Measurements from ENCODE around the gene CALCB.

CALCB gene

DNA sequence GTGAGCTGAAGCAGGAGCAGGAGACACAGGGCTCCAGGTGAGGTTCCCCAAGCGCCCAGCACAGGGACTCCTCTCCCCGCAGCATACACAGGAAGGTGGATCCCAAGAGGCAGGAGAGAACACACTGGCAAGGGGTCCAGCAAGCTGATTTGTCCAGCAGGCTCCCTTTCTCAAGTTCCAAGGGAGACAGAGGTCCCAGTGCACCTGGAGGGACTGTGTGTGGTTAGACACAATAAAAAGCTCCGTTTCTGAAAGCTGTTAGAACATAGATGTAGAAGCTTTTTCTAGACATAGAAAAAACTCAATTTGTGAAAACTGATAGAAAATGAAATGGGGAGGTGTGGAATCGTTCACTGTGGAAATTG, 1.8 kb downstream of the CALCB start:
- no peak for DNase-seq

DNA sequence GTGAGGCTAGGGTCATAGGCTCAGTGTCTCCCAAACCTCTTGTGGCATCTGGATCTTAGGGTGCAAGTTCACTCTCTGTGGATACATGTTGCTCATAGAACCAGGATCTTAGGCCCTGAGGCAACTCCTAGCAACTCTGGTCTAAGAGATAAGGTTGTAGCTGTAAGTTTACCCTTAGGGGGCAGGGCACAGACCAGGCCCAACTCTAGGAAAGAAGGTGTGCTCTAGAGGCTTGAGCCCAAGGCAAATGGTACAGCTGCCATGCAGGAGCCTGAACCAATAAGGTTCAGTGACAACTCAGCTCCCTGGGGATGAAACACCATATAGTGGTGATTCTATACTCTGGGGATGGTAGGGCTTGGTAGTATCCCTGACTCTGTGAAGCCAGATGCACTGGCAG, 17.8 kb downstream of the CALCB start:
- DNase-seq, result no peak

DNA sequence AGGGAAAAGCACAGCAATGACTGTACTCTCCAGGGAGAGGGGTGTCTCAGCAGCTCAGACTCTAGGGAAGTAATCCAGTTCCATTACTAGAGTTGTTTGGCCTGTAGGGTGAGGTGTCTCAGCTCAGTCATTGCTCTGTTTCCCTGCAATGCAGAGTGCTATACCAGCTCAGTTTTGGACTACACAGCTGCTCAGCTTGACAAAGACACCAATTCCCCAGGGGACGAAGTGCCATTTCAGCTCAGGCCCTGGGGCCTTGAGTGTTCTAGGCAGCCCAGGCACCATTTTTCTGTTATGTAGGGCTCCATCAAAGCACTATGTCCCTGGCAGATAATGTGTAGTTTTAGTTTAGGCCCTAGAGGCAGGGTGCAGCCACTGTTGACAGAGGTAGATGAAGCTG, 18.2 kb downstream of the CALCB start:
- DNase-seq, result no peak

DNA sequence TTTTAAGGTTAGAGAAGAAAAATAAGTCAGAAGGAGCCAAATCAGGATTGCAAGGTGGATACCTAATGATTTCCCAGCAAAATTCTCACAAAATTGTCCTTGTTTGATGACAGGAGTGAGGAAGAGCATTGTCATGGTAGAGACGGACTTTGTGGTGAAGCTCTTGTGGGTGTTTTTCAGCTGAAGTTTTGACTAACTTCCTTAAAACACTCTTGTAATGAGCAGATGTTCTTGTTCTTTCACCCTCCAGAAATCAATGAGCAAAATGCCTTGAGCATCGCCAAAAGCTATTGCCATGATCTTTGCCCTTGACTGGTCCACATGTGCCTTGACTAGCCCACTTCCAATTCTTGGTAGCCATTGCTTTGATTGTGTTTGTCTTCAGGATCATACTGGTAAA, 20.0 kb downstream of the CALCB start:
- DNase-seq, result no peak

DNA sequence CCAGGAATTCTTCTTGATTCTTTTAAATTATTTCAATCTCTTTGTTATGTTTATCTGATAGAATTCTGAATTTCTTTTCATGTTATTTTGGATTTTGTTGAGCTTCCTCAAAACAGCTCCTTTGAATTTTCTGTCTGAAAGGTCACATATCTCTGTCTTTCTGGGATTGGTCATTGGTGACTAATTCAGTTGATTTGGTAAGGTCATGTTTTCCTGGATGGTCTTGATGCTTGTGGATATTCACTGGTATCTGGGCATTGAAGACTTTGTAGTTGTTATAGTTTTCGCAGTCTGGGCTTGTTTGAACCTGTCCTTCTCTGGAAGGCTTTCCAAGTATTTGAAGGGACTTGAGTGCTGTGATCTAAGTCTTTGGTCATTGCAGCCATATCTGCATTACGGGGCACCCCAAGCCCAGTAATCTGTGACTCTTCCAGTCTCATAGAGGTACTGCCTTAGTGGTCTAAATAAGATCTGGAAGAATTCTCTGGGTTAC, 22.4 kb downstream of the CALCB start:
- DNase-seq, result no peak

DNA sequence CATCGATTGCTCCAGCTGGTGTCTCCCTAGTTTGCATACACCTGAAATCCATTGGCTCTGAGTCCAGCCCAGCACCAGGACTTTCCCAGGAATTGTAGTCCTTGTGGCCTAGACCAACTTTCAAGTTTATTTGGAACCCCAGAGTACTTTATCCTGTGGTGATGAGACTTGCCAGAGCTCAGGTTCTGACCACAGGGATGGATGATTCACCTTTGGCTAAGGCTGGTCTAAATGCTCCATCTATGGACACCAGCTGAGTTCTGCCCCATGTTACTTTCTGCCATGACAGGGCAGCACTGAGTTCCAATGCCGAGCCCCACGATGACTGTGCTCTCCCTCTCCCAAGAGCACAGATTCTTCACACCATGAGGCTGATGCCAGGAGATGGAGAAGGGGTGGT, 24.0 kb downstream of the CALCB start:
- DNase-seq, result no peak

DNA sequence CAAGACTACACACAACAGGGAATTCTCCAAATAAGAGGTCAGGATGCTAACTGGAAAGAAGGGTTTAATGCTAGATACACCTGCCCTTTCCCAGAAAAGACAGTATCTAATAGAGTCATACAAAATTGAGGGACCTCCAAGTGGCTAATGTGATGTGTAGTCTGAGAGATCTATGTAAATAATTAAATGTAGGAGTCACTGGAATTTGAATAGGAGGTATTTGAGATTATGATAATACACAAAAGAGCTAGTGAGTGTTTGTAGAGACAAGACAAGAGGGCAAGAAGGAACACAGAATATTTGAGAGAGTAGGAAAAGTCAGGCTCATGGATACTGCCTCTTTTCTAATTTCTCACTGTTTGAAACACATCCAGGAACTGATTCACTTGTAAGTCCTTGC, 25.9 kb downstream of the CALCB start:
- DNase-seq, result no peak

DNA sequence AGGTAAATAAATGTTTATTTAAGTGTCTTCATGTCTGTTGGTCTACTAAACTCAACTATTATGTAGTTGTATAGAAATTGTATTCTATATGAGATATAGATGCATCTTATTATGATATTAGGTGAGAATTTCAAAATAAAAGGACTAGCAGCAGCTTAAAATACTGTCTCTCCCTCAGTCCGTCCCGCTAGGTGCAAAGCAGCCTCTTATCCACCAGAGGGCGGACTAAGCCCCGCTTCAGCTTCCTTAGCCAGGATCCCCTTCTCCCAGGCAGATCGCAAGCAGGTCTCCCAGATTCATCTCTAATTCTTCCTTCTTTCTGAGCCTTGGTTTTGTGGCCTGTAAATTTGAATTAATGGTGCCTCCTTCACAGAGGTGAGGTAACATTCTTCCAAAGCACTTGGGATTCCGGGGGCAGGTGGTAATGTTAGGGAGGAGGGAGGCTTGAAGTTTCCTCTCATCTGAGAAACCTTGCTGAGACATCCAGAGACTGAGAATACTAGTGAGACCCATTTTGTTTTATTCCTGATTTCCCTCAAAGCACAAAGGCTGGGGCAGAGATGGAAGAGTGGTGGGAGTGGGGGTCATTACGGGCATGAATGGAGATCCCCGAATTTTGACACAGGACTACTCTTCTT, 27.8 kb downstream of the CALCB start:
- DNase-seq, result no peak

DNA sequence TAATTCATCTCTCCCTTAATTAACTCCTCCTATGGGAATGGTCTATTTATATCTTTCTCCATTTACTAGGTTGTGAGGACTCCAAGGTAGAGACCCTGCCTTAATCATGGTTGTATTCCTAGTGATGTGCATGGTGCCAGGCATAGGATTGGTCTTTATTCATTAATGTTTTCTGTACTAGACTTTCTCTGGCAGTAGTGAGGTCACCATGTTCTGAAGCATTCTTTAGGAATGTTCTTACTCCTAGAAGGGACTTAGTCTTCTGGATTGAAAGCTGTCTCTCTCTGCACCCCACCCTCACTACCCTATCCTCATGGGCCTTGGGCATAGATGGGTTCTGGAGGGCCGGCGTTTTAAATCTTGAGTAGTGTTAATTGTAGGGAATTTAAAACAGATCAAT, 30.8 kb downstream of the CALCB start:
- DNase-seq, result no peak

DNA sequence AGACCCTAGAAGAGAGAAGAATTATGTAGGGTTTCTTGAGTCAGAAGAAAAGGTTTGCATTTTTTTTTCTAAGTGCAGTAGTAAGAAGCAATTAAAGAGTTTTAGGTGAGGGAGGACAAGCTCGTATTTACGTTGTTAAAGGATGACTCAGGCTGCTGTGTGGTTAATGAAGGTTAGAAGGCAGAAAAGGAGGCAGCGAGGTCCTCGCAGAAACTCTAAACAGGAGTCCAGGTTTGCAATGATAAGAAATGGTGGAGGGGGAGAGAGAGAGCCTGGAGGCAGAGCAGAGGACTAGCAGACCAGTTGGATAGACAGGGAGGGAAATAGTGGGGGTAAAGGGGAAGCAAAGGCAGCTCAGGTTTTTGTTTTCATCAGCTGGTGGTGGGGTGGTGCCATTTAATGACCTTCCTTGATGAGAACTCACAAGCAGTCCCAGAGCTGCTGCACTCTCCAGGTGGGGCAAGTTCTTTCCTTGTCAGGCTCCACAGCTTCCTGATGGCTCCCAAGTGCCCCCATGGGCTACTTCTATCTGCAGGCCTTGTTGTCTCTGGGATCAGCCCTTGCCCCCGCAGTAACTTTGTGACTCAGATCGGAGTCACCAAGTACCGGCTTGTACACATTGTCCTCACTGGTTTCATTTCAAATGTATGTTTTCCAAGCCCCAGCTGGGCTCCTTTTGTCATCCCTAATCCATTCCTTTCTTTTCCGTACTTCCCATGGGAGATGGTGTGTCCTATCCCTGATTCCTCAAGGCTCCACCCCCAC, 33.0 kb downstream of the CALCB start:
- no peak for DNase-seq

DNA sequence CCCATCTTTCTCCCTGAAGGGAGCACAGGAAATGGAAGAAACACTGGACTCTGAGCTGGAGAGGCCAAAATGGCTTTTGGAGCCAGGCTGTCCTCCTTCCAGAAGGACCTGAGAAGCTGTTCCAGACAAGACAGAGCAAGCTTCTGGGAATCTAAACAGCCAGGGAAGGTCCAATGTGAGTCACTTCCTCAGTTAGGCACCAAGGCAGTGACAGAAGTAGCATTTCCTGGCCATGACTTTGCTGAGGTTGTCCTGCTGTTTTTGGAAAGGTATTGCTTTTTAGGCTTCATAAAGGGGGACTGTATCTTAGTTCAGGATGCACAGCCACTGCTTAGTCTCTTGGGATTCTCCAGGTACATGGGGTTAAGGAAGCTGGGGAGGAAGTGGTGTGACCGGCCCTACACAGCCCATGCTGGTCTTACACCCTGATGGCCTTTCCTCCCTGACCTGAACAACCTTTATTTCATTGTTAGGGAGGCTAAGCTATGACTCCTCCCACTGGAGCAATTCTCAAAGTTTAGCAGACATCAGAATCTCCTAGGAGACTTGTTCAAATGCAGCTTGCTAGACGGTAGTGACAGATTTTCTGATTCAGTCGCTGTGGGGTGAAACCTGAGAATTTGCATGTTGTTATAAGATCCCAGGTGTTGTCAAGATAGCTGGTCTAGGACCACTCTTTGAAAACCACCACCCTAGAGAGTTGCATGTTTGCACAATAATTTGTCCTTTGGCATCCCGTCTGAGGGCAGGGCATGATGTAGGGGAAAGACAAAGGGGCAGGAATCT, 34.5 kb downstream of the CALCB start:
- no peak for DNase-seq

DNA sequence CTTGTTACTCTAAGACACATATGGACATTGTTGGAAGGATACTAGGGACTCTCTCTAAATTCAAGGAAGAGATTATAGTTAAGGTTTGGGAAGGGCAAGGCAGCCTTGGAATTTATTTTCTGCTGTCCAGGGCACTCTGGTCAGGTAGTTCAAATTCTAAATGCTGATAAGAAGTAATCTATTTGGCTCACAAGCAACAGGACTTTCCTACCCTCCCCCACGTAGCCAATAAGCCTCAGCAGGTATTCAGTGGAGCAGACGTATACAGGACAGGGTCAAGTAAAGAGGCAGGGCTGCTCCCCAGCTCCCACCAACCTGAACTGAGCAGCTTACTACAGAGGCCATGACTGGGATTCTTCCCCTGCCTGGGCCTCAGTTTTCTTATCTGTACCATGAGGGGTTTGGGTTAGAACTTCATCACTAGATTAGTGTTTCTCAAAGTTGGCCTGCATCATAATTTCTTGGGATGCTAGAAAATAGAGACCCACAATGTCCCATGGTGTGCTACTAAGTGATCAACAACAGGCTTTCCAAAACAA, 35.3 kb downstream of the CALCB start:
- DNase-seq, result no peak

DNA sequence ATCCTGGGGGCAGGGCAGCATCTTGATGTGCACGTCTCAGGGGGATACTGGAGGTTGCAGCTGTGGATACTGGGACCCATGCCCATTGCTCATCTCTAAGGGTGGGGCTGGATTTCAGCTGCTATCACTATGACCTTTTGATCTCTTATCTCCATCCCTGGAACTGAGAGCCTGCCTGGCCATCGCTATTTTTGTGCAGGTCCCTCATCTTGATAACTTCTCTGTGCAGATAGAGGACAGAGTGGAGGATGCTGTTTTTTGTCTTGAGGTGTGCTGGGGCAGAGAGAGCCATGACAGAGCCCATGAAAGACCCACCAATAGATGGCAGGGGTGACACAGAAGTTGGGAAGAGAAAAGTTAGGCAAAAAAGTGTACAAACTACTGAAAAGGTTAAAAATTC, 36.2 kb downstream of the CALCB start:
- DNase-seq, result no peak

DNA sequence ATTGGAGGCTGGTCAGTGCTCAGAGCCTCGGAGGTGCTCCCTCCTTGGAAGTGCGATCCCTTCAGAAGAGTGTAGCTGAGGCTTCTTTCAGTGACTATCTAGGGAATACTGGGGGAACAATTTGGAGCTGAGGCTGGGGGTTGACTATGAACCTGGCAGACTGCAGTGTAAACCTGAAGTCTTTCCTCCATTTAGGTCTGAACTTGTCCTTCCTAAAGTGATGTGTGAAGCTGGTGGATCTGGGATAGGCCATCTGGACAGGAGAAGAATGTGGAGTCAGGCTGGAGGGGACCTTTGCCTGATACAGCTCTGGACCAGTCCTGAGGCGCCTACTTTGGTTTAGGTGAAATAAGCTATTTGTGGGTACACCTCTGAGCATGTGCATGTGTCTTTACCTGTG, 37.8 kb downstream of the CALCB start:
- no peak for DNase-seq

DNA sequence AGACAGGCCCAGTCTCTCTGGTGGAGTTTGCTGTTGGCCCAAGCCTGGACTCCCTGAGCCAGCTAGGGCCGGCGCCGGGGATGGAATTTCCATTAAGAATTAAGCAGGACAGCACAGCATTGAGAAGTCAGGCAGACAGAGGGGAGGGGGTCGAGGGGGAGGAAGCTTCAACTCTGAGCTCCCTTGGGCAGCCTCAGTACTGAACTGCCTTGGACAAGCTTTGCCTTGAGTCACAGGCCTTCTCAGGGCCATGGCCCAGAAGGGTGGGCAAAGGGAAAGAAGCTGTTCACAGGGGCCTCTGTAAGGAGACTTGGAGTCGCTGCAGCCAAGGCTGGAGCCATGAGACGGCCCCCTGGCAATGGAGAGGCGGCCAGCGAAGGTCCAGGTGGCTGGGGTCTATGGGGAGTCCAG, 38.7 kb downstream of the CALCB start:
- DNase-seq, result no peak

DNA sequence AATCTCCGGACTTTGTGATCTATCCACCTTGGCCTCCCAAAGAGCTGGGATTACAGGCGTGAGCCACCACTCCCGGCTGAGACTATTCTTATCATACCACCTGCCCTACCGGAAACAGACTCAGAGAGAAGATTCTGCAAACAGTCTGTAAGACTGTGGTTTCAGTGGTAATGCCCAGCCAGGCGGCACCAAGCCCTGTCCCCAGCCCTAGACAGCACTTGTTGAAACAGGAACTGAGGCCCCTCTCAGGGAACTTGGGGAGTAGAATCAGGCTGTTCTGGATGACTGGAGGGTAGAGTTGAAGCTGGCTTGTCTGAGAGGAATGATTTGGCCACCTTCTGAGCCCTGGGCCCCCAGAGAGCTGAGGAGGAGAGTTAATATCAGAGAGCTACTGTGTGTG, 40.0 kb downstream of the CALCB start:
- DNase-seq, result no peak

DNA sequence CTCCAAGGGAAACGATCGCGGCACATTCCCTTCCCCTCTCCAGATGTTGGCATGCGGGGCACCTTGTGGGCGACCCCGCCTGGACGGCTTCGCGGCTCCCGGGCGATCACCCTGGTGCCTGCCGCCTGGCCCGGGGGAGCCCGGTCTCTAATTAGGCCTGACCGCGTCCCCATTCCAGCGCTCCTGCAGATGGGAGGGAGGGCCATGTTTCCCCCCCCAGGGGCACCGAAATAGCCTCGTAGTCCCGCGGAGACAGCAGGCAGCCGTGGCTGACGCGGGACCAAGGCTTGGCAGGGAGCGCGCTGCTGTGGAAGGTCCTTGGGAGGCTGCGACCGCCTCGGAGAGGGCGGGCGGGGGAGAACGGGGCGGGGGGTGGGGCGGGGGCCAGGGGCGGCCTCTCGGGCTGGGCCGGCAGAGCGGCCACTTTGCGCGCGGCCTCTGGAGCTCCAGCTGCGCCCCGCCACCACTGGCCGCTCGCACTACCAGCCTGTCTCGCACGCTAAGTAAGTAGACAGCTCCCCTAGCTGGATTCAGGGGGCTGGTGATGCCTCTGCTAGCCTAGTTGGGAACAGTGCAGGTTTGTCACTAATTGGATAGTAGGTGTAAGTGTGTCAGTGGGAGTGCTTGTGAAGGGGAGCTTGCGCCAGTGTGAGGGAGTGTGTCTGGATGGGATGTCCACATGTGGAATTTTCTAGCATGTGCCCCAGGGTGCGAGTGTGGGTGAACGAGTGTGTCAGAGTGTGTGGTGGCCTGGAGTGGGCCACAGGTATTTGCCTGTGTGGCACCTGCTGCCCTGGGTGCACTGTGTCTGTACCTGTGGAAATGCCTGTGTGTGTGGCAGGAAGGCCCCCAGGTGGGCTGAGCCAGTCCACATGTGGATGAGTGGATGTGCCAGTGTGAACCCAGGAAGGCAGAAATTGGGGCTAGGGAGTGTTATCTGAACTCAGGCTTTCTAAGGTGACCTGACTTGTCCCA, 41.4 kb downstream of the CALCB start, which contains the start of gene INSC:
Gene INSC (plus strand): TSS at position 423 of the 975 bp plus-strand sequence. CDS start 34,252 bp downstream, outside the sequence.
- DNase-seq, result no peak

DNA sequence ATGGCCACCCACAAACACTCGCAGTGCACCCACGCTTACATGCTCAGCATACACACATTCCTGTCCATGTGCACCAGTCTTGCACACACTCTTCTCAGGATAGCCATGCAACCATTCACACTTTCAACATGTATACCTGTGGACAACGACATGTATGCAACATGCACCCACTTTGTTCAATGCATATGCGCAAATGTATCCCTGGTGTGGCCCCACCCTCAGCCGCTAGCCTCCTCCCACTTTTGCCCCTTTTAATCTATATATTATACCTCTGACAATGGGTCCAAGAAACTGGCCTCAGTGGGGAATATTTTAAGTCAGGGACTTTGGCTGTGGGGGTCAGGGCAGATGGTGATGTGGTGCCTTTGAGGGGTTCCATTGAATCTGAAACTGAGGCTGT, 42.3 kb downstream of the CALCB start:
- DNase-seq, result no peak

DNA sequence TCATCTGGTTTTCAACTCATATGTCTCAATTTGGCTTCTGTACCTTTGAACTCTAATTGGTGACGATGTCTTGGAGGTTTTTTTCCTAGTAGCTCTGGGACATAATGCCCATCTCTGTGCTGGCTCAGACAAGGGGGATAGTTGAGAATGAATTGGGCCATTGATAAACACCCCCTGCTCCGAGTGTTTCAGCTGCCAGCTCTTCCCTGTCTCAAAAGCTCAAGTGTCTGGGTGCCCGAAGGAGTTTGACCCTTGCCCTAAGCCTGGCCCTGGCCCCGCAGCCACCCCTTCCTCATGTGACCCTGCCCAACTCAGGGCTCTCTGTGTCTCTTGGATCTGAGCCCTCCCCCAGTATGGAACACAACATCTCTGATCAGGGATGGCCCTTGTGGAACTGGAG, 44.4 kb downstream of the CALCB start:
- no peak for DNase-seq

DNA sequence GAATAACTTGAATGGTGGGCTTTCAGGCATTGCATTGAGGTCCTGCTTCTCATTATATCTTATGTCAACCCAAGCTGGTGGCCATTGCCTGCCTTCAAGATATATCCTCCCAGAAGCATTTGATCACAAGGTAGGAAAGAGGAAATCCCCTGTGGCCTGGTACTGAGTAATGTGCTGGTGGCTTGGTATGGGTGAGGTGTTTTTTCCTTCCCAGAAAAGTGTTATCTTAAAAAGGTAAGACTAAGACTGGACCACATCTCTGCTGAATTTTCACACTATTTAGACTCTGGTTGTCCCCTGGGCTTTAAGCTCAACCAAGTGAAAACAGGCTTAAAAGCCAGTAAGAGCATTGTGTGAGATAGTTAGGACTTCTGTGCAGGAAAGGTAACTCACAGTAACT, 45.0 kb downstream of the CALCB start:
- DNase-seq, result no peak

DNA sequence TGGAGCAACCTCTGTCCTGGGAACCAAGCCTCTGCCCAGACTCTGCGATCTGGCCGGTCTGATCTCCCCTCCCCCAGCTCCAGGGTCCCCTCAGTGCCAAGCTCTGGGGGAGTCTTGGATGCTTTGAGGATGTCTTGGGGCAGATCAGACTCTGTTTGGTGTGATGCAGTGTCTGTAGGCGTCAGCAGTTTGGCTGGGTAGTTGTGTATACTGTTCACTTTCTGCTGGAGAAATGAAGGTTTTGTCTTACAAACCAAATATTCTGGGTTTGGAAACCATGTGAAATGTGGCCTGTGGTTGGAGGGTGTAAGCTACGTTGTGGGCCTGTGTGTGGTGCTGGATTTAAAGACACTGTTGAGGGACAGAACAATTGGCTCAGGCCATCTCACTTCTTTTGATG, 46.0 kb downstream of the CALCB start:
- no peak for DNase-seq

DNA sequence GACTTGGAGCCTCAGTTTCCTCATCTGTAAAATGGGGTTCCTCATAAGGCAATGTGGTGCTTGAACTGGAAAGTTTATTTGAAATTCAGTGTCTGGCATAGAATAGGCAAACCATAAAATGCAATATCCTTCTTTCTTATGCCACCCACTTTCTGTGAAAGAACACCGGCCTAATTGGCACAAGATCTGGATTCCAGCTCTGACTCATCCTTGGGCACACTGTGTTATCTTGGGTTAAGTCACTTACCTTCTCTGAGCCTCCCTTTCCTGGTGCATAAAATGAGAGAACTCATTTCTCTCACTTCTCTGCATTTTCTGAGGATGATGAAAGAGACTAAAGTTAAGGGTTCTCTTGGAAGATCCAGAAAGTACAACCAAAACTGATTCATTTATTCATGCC, 46.4 kb downstream of the CALCB start:
- DNase-seq, result no peak
